ENCODE results near the gene HRH2. TPM values are rescaled to one million over a fixed set of nuclear protein-coding genes. Genes with fewer than 3 reads are reported as not detected.

HRH2 gene
- total and polyA plus RNA-seq, 9 of the 15 experiments (the other 6 are each of a cell fraction or from before 2014, with no cell fraction given) = 0.04 TPM; not detected in 8

- Histone ChIP-seq H3K9ac (ENCODE audit: insufficient read depth in 1 of 2, low read depth in 2 of 2, low read length in 2 of 2) (no peak overlapping the region), H3K36me3 (ENCODE audit: control insufficient read depth, insufficient read depth, low read length) (no peaks in the 10 kb centered on the region), H3K4me3 (no peak overlapping the region), H3K4me2 (ENCODE audit: insufficient read depth, low read length) (no peak overlapping the region), H3K27ac (ENCODE audit: extremely low read depth, low read depth, low read length) (no peak overlapping the region), H3K27me3 (ENCODE audit: control insufficient read depth in 2 of 2, insufficient read depth in 2 of 2, low read length in 2 of 2) (peaks cover 2 to 59% of the 10 kb centered on the region in 2 experiments; a peak in 3 of 5 replicates), H4K20me1 (replicated peaks; ENCODE audit: control insufficient read depth, insufficient read depth, low read length) (peaks cover 4% of the 10 kb centered on the region; the same call in 1 of the 2 replicates), H3K79me2 (ENCODE audit: control insufficient read depth, insufficient read depth, low read length) (no peaks in the 10 kb centered on the region), H3K9me3 (replicated peaks; ENCODE audit: control insufficient read depth, insufficient read depth, low read depth, low read length) (no peaks in the 10 kb centered on the region), H3K9me1 (ENCODE audit: control insufficient read depth, insufficient read depth, low read length) (no peaks in the 10 kb centered on the region), H3K4me1 (replicated peaks in 1 of 2; ENCODE audit: control insufficient read depth in 2 of 2, insufficient read depth in 2 of 2, low read length in 2 of 2) (peaks cover 0 to 7% of the 10 kb centered on the region in 2 experiments; a peak in 2 of 5 replicates), H2AFZ (ENCODE audit: low read depth, low read length) (no peak overlapping the region)
- intact Hi-C loops (cut with micrococcal nuclease) (no loop called here), in situ Hi-C loops (cut with MboI) (loop anchor here (25.0 kb wide), 2 partner anchors 854 to 1379 kb away; no protein-coding TSS in a partner anchor)
- POLR2A ChIA-PET = no interaction called here
- ATAC-seq (no peak), FAIRE-seq (no peak), DNase-seq (ENCODE audit: extremely low read depth in 1 of 4, low spot score in 3 of 4) (no peak)
- CTCF ChIA-PET (ENCODE audit: low intra/inter-chr PET ratio) = no interaction called here
- 2% methylated on average over 6 of the region's 6 CpGs for WGBS (ENCODE audit: insufficient coverage, low coverage, missing lambda C conversion rate)
- TF ChIP-seq GTF2E2 (tag; IDR thresholded peaks at IDR 0.05) (no peak), CTCF (IDR thresholded peaks at IDR 0.05 in 2 of 3, conservative IDR thresholded peaks at IDR 0.05 in 1 of 3; ENCODE audit: insufficient read depth in 2 of 3, low read depth in 1 of 3, low read length in 3 of 3) (peak in 1 of 3 experiments; percentile 42; a peak in 2 of 6 replicates)
- BruUV-seq (replicated peaks) = no TSS peak
Observed at GRCh38 chr5:175733017-175733416, 75.1 kb downstream of the HRH2 start.

GRCh38 chr5:175734016-175734415 is 76.1 kb downstream of the HRH2 start:
- ChIA-PET CTCF (ENCODE audit: low intra/inter-chr PET ratio) (interaction anchor here (1.0 kb wide), 1 partner anchor 200 kb away, joined by 3 read pairs; no protein-coding TSS in a partner anchor), POLR2A (no interaction called here)
- intact Hi-C loops (cut with micrococcal nuclease) (no loop called here), in situ Hi-C loops (cut with MboI) (loop anchor here (25.0 kb wide), 2 partner anchors 853 to 1378 kb away; no protein-coding TSS in a partner anchor)
- Histone ChIP-seq H3K9me1 (ENCODE audit: control insufficient read depth, insufficient read depth, low read length) (no peaks in the 10 kb centered on the region), H3K27ac (ENCODE audit: extremely low read depth, low read depth, low read length) (no peak overlapping the region), H3K27me3 (ENCODE audit: control insufficient read depth in 2 of 2, insufficient read depth in 2 of 2, low read length in 2 of 2) (peaks cover 2 to 69% of the 10 kb centered on the region in 2 experiments; a peak in 4 of 5 replicates), H3K9ac (ENCODE audit: insufficient read depth in 1 of 2, low read depth in 2 of 2, low read length in 2 of 2) (no peak overlapping the region), H3K4me1 (replicated peaks in 1 of 2; ENCODE audit: control insufficient read depth in 2 of 2, insufficient read depth in 2 of 2, low read length in 2 of 2) (peaks cover 0 to 6% of the 10 kb centered on the region in 2 experiments; a peak in 2 of 5 replicates), H3K4me3 (no peak overlapping the region), H4K20me1 (replicated peaks; ENCODE audit: control insufficient read depth, insufficient read depth, low read length) (peaks cover 8% of the 10 kb centered on the region; the same call in 1 of the 2 replicates), H3K36me3 (ENCODE audit: control insufficient read depth, insufficient read depth, low read length) (no peaks in the 10 kb centered on the region), H3K4me2 (ENCODE audit: insufficient read depth, low read length) (no peak overlapping the region), H2AFZ (ENCODE audit: low read depth, low read length) (no peak overlapping the region), H3K79me2 (ENCODE audit: control insufficient read depth, insufficient read depth, low read length) (no peaks in the 10 kb centered on the region), H3K9me3 (replicated peaks; ENCODE audit: control insufficient read depth, insufficient read depth, low read depth, low read length) (no peaks in the 10 kb centered on the region)
- DNase-seq (ENCODE audit: extremely low read depth in 1 of 4, low spot score in 3 of 4) (no peak), FAIRE-seq (no peak), ATAC-seq (no peak)
- WGBS (ENCODE audit: insufficient coverage, low coverage, missing lambda C conversion rate) = 2% methylated on average over 12 of the region's 14 CpGs
- no TSS peak for BruUV-seq (replicated peaks)
- TF ChIP-seq SREBF2 (CRISPR knock-in tag; IDR thresholded peaks at IDR 0.05) = no peak
- TF ChIP-seq YBX1 (IDR thresholded peaks at IDR 0.05) = no peak
- no peak for TF ChIP-seq MTF1 (CRISPR knock-in tag; IDR thresholded peaks at IDR 0.05; ENCODE audit: borderline replicate concordance)
- no peak for TF ChIP-seq TAF9B (IDR thresholded peaks at IDR 0.05; ENCODE audit: partially characterized antibody)
- no peak for TF ChIP-seq NFE2 (IDR thresholded peaks at IDR 0.05; ENCODE audit: low read depth)
- TF ChIP-seq SOX6 (IDR thresholded peaks at IDR 0.05) = no peak
- TF ChIP-seq ZNF316 (IDR thresholded peaks at IDR 0.05) = no peak
- no peak for TF ChIP-seq RBM34 (IDR thresholded peaks at IDR 0.05; ENCODE audit: borderline replicate concordance, insufficient read depth, low read length)
- no peak for TF ChIP-seq POLR2B (IDR thresholded peaks at IDR 0.05; ENCODE audit: low read depth, partially characterized antibody)
- TF ChIP-seq ZNF57 (CRISPR knock-in tag; IDR thresholded peaks at IDR 0.05) = no peak
